Gastroesophageal sphincter (tissue), 4 donors: Measurements from ENCODE around the gene CFAP157. TPM values are rescaled to one million over a fixed set of nuclear protein-coding genes. Genes with fewer than 3 reads are reported as not detected.

Source experiments
- ATAC-seq: fragments of 150-250 bp; one replicate; pipeline ENCODE4 v1.9.1; 2016; ENCODE audit warnings: mild to moderate bottlenecking, moderate library complexity
- H3K27ac ChIP-seq, 4 donors: fragments of 200-600 bp; sonication (generic) in 3 of 4; 1 replicate in 3 of 4; 2 replicates in 1 of 4; pipeline ENCODE4 v1.5.1; 2016 to 2019
- H3K27me3 ChIP-seq: fragments of 200-600 bp; sonication (generic); one replicate; pipeline ENCODE4 v1.5.1; 2019
- H3K36me3 ChIP-seq, 2 donors: fragments of 200-600 bp; sonication (generic); one replicate each; pipeline ENCODE4 v1.5.1; 2019; ENCODE audit warnings: control low read depth in 1 of 2
- H3K4me1 ChIP-seq, 3 donors: fragments of 200-600 bp; sonication (generic); 1 replicate in 2 of 3; 2 replicates in 1 of 3; pipeline ENCODE4 v1.5.1; 2016 to 2019; ENCODE audit warnings: control low read depth in 2 of 3
- H3K4me3 ChIP-seq, 2 donors: fragments of 200-600 bp; sonication (generic); one replicate each; pipeline ENCODE4 v1.5.1; 2019; ENCODE audit warnings: mild to moderate bottlenecking in 1 of 2, moderate library complexity in 1 of 2
- H3K9me3 ChIP-seq, 3 donors: fragments of 200-600 bp; sonication (generic); one replicate each; pipeline ENCODE4 v1.5.1; 2017 to 2019; ENCODE audit warnings: control low read depth in 2 of 3
- CTCF ChIP-seq, 4 experiments: fragments of 200-600 bp in 2 of 4; fragments of 450-650 bp in 2 of 4; sonication (generic) in 1 of 4; IDR thresholded peaks; one replicate each; pipeline ENCODE4 v1.5.1; 2017 to 2019; ENCODE audit warnings: antibody characterized with exemption in 4 of 4, mild to moderate bottlenecking in 2 of 4, moderate library complexity in 2 of 4
- EP300 ChIP-seq: sonication (generic); formaldehyde crosslinking; IDR thresholded peaks from one replicate; pipeline ENCODE4 v1.6.1; 2017; ENCODE audit warnings: antibody characterized with exemption, mild to moderate bottlenecking
- POLR2A ChIP-seq, 2 donors: fragments of 450-650 bp; IDR thresholded peaks; one replicate each; pipeline ENCODE4 v1.6.1; 2017; ENCODE audit warnings: antibody characterized with exemption in 2 of 2, mild to moderate bottlenecking in 2 of 2, moderate library complexity in 1 of 2
- POLR2AphosphoS5 ChIP-seq: sonication (generic); formaldehyde crosslinking; IDR thresholded peaks from one replicate; pipeline ENCODE4 v1.6.1; 2017; ENCODE audit warnings: antibody characterized with exemption
- whole genome bisulfite sequencing, 2 donors: methylation state at CpG; one replicate each; pipeline ENCODE4 v1.1.5; 2018; ENCODE audit warnings: low coverage in 1 of 2; 5-methylcytosine and 5-hydroxymethylcytosine counted together
- total RNA-seq, 4 donors: library from RNA; depleted of rRNA; stranded (reverse); fragments of >200 nt; gene quantifications; one replicate each; pipeline ENCODE4 v1.1.0, GENCODE V29; 2016

The CFAP157 gene
- total RNA-seq, 4 donors from 2014 or later: 0.31 TPM; not detected in 3

- peaks cover 0 to 33% of the 10 kb centered on the region in 2 donors for H3K36me3 ChIP-seq
- peaks cover 4% of the 10 kb centered on the region for H3K27me3 ChIP-seq
- H3K27ac ChIP-seq: no peak overlapping the region
- no peak for ATAC-seq
- no peaks in the 10 kb centered on the region for H3K9me3 ChIP-seq
- TF ChIP-seq POLR2A (IDR thresholded peaks at IDR 0.05) (no peak), POLR2AphosphoS5 (no peak), EP300 (no peak), CTCF (IDR thresholded peaks at IDR 0.05) (no peak)
- H3K4me1 ChIP-seq: peaks cover 0 to 18% (median 8%) of the 10 kb centered on the region in 3 donors
- WGBS, 2 donors: 75 to 100% methylated on average over 1 to 6 of the region's 18 CpGs
- H3K4me3 ChIP-seq: no peak overlapping the region
Observed at GRCh38 chr9:127729522-127730256, 22.9 kb downstream of the CFAP157 start.

GRCh38 chr9:127730262-127730661 is 23.5 kb downstream of the CFAP157 start:
- no peak for TF ChIP-seq POLR2A (IDR thresholded peaks at IDR 0.05)

GRCh38 chr9:127730799-127731410 is 24.1 kb downstream of the CFAP157 start:
- H3K27ac ChIP-seq: no peak overlapping the region
- H3K4me1 ChIP-seq: peaks cover 0 to 21% (median 8%) of the 10 kb centered on the region in 3 donors
- TF ChIP-seq POLR2A (IDR thresholded peaks at IDR 0.05) (no peak), CTCF (IDR thresholded peaks at IDR 0.05) (no peak), EP300 (no peak)
- no peak overlapping the region for H3K4me3 ChIP-seq
- ATAC-seq: no peak
- 72% methylated on average over 6 of the region's 9 CpGs; no CpG with 5 or more reads in 1 of the 2 donors for WGBS, 2 donors
- peaks cover 0 to 33% of the 10 kb centered on the region in 2 donors for H3K36me3 ChIP-seq
- H3K27me3 ChIP-seq: no peaks in the 10 kb centered on the region
- no peaks in the 10 kb centered on the region for H3K9me3 ChIP-seq

More at GRCh38 chr9:127730262-127730661, 23.5 kb downstream of the CFAP157 start:
- Histone ChIP-seq H3K36me3 (peaks cover 0 to 33% of the 10 kb centered on the region in 2 donors), H3K4me3 (no peak overlapping the region), H3K27me3 (no peaks in the 10 kb centered on the region), H3K9me3 (no peaks in the 10 kb centered on the region), H3K4me1 (peaks cover 0 to 16% (median 8%) of the 10 kb centered on the region in 3 donors), H3K27ac (no peak overlapping the region)
- ATAC-seq: no peak
- WGBS, 2 donors: 87 to 100% methylated on average over 1 to 4 of the region's 9 CpGs

GRCh38 chr9:127731938-127732337 is 25.1 kb downstream of the CFAP157 start:
- Histone ChIP-seq H3K27ac (no peak overlapping the region), H3K27me3 (no peaks in the 10 kb centered on the region), H3K4me3 (no peak overlapping the region), H3K36me3 (peaks cover 0 to 33% of the 10 kb centered on the region in 2 donors), H3K9me3 (no peaks in the 10 kb centered on the region), H3K4me1 (peaks cover 0 to 21% (median 8%) of the 10 kb centered on the region in 3 donors)
- no peak for TF ChIP-seq POLR2A (IDR thresholded peaks at IDR 0.05)
- TF ChIP-seq CTCF (IDR thresholded peaks at IDR 0.05): no peak
- TF ChIP-seq EP300: no peak
- TF ChIP-seq POLR2AphosphoS5: no peak
- ATAC-seq: no peak
- WGBS, 2 donors: 32% methylated on average over 8 of the region's 16 CpGs; no CpG with 5 or more reads in 1 of the 2 donors

GRCh38 chr9:127732444-127732843 is 25.7 kb downstream of the CFAP157 start:
- Histone ChIP-seq H3K27ac (no peak overlapping the region), H3K27me3 (no peaks in the 10 kb centered on the region), H3K4me1 (peaks cover 0 to 21% (median 8%) of the 10 kb centered on the region in 3 donors), H3K4me3 (no peak overlapping the region), H3K36me3 (peaks cover 0 to 33% of the 10 kb centered on the region in 2 donors), H3K9me3 (no peaks in the 10 kb centered on the region)
- TF ChIP-seq POLR2AphosphoS5 (no peak), POLR2A (IDR thresholded peaks at IDR 0.05) (no peak), EP300 (no peak), CTCF (IDR thresholded peaks at IDR 0.05) (no peak)
- WGBS, 2 donors: 80% methylated on average over 1 of the region's 21 CpGs; no CpG with 5 or more reads in 1 of the 2 donors
- ATAC-seq: no peak
